Globus pallidus (tissue), 1 donor: Measurements from ENCODE around the gene ADAMTS1.

ENCODE experiments used
- DNase-seq: peaks from one replicate; pipeline ENCODE4 v3.0.0-alpha.2; 2015; ENCODE audit warnings: low spot score

The ADAMTS1 gene

GRCh38 chr21:26812173-26812572 is 33.0 kb downstream of the ADAMTS1 start:
- no peak for DNase-seq

GRCh38 chr21:26811482-26811881 is 33.7 kb downstream of the ADAMTS1 start:
- DNase-seq, result no peak

- peak; percentile 25 for DNase-seq
These were observed 34.4 kb downstream of the ADAMTS1 start for GRCh38 chr21:26810676-26811415.

GRCh38 chr21:26810266-26810665 is 34.9 kb downstream of the ADAMTS1 start:
- DNase-seq, result no peak

- no peak for DNase-seq
These were observed 35.5 kb downstream of the ADAMTS1 start for GRCh38 chr21:26809745-26810144.

GRCh38 chr21:26806801-26807295 is 38.4 kb downstream of the ADAMTS1 start:
- DNase-seq, result no peak

- no peak for DNase-seq
These were observed 40.2 kb downstream of the ADAMTS1 start for GRCh38 chr21:26804895-26805609.

GRCh38 chr21:26801498-26801897 is 43.7 kb downstream of the ADAMTS1 start:
- DNase-seq, result no peak

- DNase-seq, result no peak
These were observed 44.2 kb downstream of the ADAMTS1 start for GRCh38 chr21:26800970-26801431.

- no peak for DNase-seq
These were observed 44.8 kb downstream of the ADAMTS1 start for GRCh38 chr21:26800455-26800854.

GRCh38 chr21:26800001-26800400 is 45.2 kb downstream of the ADAMTS1 start:
- DNase-seq, result no peak

GRCh38 chr21:26798856-26799751 is 46.1 kb downstream of the ADAMTS1 start:
- DNase-seq, result peak; percentile 18

GRCh38 chr21:26797878-26798456 is 47.2 kb downstream of the ADAMTS1 start:
- DNase-seq, result no peak

GRCh38 chr21:26795866-26796329 is 49.3 kb downstream of the ADAMTS1 start:
- DNase-seq, result peak; percentile 88

- no peak for DNase-seq
These were observed 49.8 kb downstream of the ADAMTS1 start for GRCh38 chr21:26795412-26795805.

- no peak for DNase-seq
These were observed 50.4 kb downstream of the ADAMTS1 start for GRCh38 chr21:26794597-26795411.

- DNase-seq, result no peak
These were observed 54.9 kb downstream of the ADAMTS1 start for GRCh38 chr21:26790296-26790695.

- no peak for DNase-seq
These were observed 56.4 kb downstream of the ADAMTS1 start for GRCh38 chr21:26788790-26789189.
